Sigmoid colon (tissue), 7 donors: ENCODE measurements around the gene ACR. TPM values are rescaled to one million over a fixed set of nuclear protein-coding genes. Genes with fewer than 3 reads are reported as not detected.
A peak's percentile ranks its signal among the peaks of the same experiment; 100 is the strongest.

Source experiments
- DNase-seq: peaks from one replicate; pipeline ENCODE4 v3.0.0-alpha.2; 2019
- H3K27ac ChIP-seq, 4 donors: fragments of 200-600 bp; sonication (generic); one replicate each; pipeline ENCODE4 v1.5.1; 2016 to 2019; ENCODE audit warnings: mild to moderate bottlenecking in 1 of 4
- H3K27me3 ChIP-seq, 3 donors: fragments of 200-600 bp; sonication (generic); one replicate each; pipeline ENCODE4 v1.5.1; 2019; ENCODE audit warnings: mild to moderate bottlenecking in 1 of 3
- H3K36me3 ChIP-seq, 4 donors: fragments of 200-600 bp; sonication (generic); one replicate each; pipeline ENCODE4 v1.5.1; 2016 to 2019
- H3K4me1 ChIP-seq, 4 donors: fragments of 200-600 bp; sonication (generic); one replicate each; pipeline ENCODE4 v1.5.1; 2017 to 2019
- H3K4me3 ChIP-seq, 4 donors: fragments of 200-600 bp; sonication (generic); one replicate each; pipeline ENCODE4 v1.5.1; 2017 to 2019; ENCODE audit warnings: mild to moderate bottlenecking in 2 of 4, moderate library complexity in 1 of 4
- H3K9me3 ChIP-seq, 4 donors: fragments of 200-600 bp in 3 of 4; sonication (generic) in 3 of 4; one replicate each; pipeline versions ENCODE4 v1.5.1 to v1.6.1; 2013 to 2019
- CTCF ChIP-seq, 4 experiments: fragments of 450-650 bp in 3 of 4; fragments of 200-600 bp in 1 of 4; IDR thresholded peaks; one replicate each; pipeline ENCODE4 v1.5.1; 2016 to 2019; ENCODE audit warnings: antibody characterized with exemption in 4 of 4, mild to moderate bottlenecking in 3 of 4, moderate library complexity in 2 of 4
- EP300 ChIP-seq, 4 donors: sonication (generic); formaldehyde crosslinking; IDR thresholded peaks; one replicate each; pipeline ENCODE4 v1.6.1; 2017; ENCODE audit warnings: antibody characterized with exemption in 4 of 4
- POLR2A ChIP-seq, 2 donors: fragments of 450-650 bp; IDR thresholded peaks; one replicate each; pipeline ENCODE4 v1.6.1; 2016; ENCODE audit warnings: antibody characterized with exemption in 2 of 2, mild to moderate bottlenecking in 2 of 2, moderate library complexity in 2 of 2
- POLR2AphosphoS5 ChIP-seq, 4 donors: sonication (generic); formaldehyde crosslinking; IDR thresholded peaks; one replicate each; pipeline ENCODE4 v1.6.1; 2017; ENCODE audit warnings: antibody characterized with exemption in 4 of 4
- WGBS, 2 donors: extraction: QIAGEN DNeasy Blood & Tissue Kit; methylation state at CpG; one replicate each; pipeline ENCODE4 v1.1.7; 2013; 5-methylcytosine and 5-hydroxymethylcytosine counted together
- intact Hi-C: fragments of 100-400 bp; cut with DNase I; formaldehyde crosslinking; loops from one replicate; pipeline ENCODE4 v1.15.1; 2023
- polyA plus RNA-seq, 3 donors: library from polyadenylated mRNA; stranded (reverse); fragments of 200-250 nt; gene quantifications; one replicate each; pipeline ENCODE4 v1.2.3, GENCODE V29; 2013
- total RNA-seq, 4 donors: library from RNA; depleted of rRNA; stranded (reverse); fragments of >200 nt; gene quantifications; one replicate each; pipeline ENCODE4 v1.1.0, GENCODE V29; 2016
- donor health status: healthy with polysubstance abuse.
- donor health status: Bipolar disorder and iron deficiency.
- donor health status: healthy.

The ACR gene
- total RNA-seq: under 1 TPM in 1 of 4 donors, not detected in 3; 0.68 TPM
- under 1 TPM in 1 of 3 donors, not detected in 2; 0.06 TPM for polyA plus RNA-seq

GRCh38 chr22:50737728-50738648 lies at the start of gene ACR:
ACR (plus strand) TSS chr22:50738204; CDS start chr22:50738236, 32 bp downstream.
- TF ChIP-seq CTCF (IDR thresholded peaks at IDR 0.05): no peak
- no peak for TF ChIP-seq POLR2AphosphoS5 (IDR thresholded peaks at IDR 0.05)
- no peak for TF ChIP-seq EP300 (IDR thresholded peaks at IDR 0.05)
- no peak for TF ChIP-seq POLR2A (IDR thresholded peaks at IDR 0.05)
- H3K27me3 ChIP-seq: peaks cover 0 to 8% (median 3%) of the 10 kb centered on the region in 3 donors
- 73 to 79% methylated on average over 13 of the region's 13 CpGs for WGBS, 2 donors
- no peaks in the 10 kb centered on the region for H3K9me3 ChIP-seq
- no peaks in the 10 kb centered on the region for H3K36me3 ChIP-seq
- H3K4me3 ChIP-seq: no peak within 1 kb of the TSS
- H3K4me1 ChIP-seq: peaks cover 0 to 7% (median 3%) of the 10 kb centered on the region in 4 donors
- intact Hi-C loops: no loop called here
- DNase-seq: no peak
- no peak within 1 kb of the TSS for H3K27ac ChIP-seq

- 86 to 88% methylated on average over 5 of the region's 5 CpGs for WGBS, 2 donors
- intact Hi-C loops: no loop called here
- Histone ChIP-seq H3K27me3 (peaks cover 0 to 19% (median 0%) of the 10 kb centered on the region in 3 donors), H3K4me1 (no peaks in the 10 kb centered on the region), H3K9me3 (no peaks in the 10 kb centered on the region), H3K36me3 (no peaks in the 10 kb centered on the region), H3K27ac (no peak overlapping the region), H3K4me3 (no peak overlapping the region)
- DNase-seq: peak; percentile 41
- TF ChIP-seq POLR2AphosphoS5 (IDR thresholded peaks at IDR 0.05) (no peak), EP300 (IDR thresholded peaks at IDR 0.05) (no peak), POLR2A (IDR thresholded peaks at IDR 0.05) (no peak), CTCF (IDR thresholded peaks at IDR 0.05) (no peak)
Measured at GRCh38 chr22:50688448-50688847, 49.6 kb upstream of the ACR start.

- peaks cover 0 to 17% (median 0%) of the 10 kb centered on the region in 3 donors for H3K27me3 ChIP-seq
- DNase-seq: no peak
- H3K27ac ChIP-seq: no peak overlapping the region
- intact Hi-C loops: no loop called here
- no peak overlapping the region for H3K4me3 ChIP-seq
- WGBS, 2 donors: 17 to 35% methylated on average over 2 of the region's 2 CpGs
- no peaks in the 10 kb centered on the region for H3K9me3 ChIP-seq
- H3K4me1 ChIP-seq: peaks cover 0 to 3% (median under 1%) of the 10 kb centered on the region in 4 donors
- H3K36me3 ChIP-seq: no peaks in the 10 kb centered on the region
- TF ChIP-seq EP300 (IDR thresholded peaks at IDR 0.05) (no peak), POLR2A (IDR thresholded peaks at IDR 0.05) (no peak), POLR2AphosphoS5 (IDR thresholded peaks at IDR 0.05) (no peak), CTCF (IDR thresholded peaks at IDR 0.05) (no peak)
Measured at GRCh38 chr22:50691521-50691920, 46.5 kb upstream of the ACR start.

GRCh38 chr22:50693462-50693861 lies 44.5 kb upstream of the ACR start:
- peaks cover 0 to 17% (median 14%) of the 10 kb centered on the region in 4 donors for H3K4me1 ChIP-seq
- 88 to 91% methylated on average over 6 of the region's 6 CpGs for WGBS, 2 donors
- H3K27ac ChIP-seq: no peak overlapping the region
- H3K4me3 ChIP-seq: no peak overlapping the region
- H3K9me3 ChIP-seq: no peaks in the 10 kb centered on the region
- DNase-seq: no peak
- intact Hi-C loops: no loop called here
- TF ChIP-seq POLR2AphosphoS5 (IDR thresholded peaks at IDR 0.05): no peak
- TF ChIP-seq CTCF (IDR thresholded peaks at IDR 0.05): no peak
- TF ChIP-seq EP300 (IDR thresholded peaks at IDR 0.05): no peak
- no peak for TF ChIP-seq POLR2A (IDR thresholded peaks at IDR 0.05)
- no peaks in the 10 kb centered on the region for H3K36me3 ChIP-seq
- H3K27me3 ChIP-seq: peaks cover 0 to 9% (median 0%) of the 10 kb centered on the region in 3 donors
